ENCODE measurements around the gene LACTB.

- TF ChIP-seq JUN (CRISPR knock-in tag; IDR thresholded peaks at IDR 0.05) (no peak), THAP7 (CRISPR knock-in tag; IDR thresholded peaks at IDR 0.05) (no peak), CEBPB (IDR thresholded peaks at IDR 0.05; ENCODE audit: borderline replicate concordance, low read depth, low read length) (peak; percentile 47; the same call in 1 of the 2 replicates), PAF1 (CRISPR knock-in tag; IDR thresholded peaks at IDR 0.05) (no peak), ZNF629 (CRISPR knock-in tag; conservative IDR thresholded peaks at IDR 0.05) (no peak)
Observed at GRCh38 chr15:63089260-63090043, 32.2 kb upstream of the LACTB start.

Data from HepG2 (cell line).